Measurements from ENCODE around the gene SH3PXD2A. TPM values are rescaled to one million over a fixed set of nuclear protein-coding genes. Genes with fewer than 3 reads are reported as not detected.
A peak's percentile ranks its signal among the peaks of the same experiment; 100 is the strongest.

SH3PXD2A gene
- total RNA-seq, 1 donor from 2014 or later: 12.4 TPM

DNA sequence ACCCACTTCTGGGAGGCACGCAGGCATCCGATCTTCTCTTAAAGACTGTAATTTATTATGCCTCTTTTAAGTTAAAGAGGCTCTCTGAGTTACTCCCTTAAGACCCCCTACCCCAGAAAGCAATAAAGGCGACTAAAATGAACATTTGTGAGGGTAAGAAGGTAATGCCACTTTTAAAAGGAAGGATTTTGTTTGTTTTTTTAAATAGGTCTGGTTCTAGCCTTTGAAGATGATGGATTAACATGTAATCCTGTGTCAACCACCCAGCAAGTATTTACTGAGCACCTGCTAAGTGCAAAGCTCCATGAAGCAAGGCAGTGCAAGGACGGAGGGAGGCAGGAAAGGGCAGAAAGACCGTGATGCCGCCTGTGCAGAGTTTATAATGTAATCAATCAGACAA, 26.1 kb downstream of the SH3PXD2A start:
- peaks cover 5% of the 10 kb centered on the region for H3K36me3 ChIP-seq (ENCODE audit: control insufficient read depth, insufficient read depth, low read length)
- no peak for FAIRE-seq
- no peak overlapping the region for H3K4me3 ChIP-seq (ENCODE audit: low read depth, low read length)
- DNase-seq (ENCODE audit: low read depth): no peak
- TF ChIP-seq CTCF (IDR thresholded peaks at IDR 0.05; ENCODE audit: insufficient read depth, low read length, severe bottlenecking): no peak
- no peaks in the 10 kb centered on the region for H3K27me3 ChIP-seq (ENCODE audit: control insufficient read depth, insufficient read depth, low read length)

DNA sequence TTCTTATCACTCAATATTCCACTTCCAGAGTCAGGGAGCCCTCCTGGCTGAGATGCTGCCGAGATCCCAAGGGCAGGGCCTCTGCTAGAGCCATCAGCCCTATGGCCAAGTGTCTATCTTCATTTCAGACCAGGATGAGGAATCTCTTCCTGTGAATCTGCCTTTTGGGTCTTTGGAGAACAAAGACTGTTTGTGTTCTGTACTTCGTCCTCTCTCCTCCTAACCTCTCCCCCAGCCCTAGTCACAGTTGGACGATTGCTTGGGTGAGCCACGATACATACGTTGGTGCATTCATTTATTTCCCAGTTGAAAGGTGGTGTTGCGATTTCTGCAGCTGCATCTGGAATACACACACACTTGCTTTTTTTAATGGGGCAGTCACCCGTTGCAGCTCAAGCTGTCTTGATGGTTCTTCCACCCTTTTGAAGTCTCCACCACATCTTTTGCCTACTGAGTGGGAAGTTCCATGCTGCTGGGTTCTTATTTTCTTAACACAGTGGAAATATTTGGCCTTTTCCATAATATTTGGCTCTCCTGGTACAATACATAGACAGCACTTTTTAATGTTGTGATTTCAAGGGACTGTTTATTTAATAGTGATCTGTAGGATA, 26.7 kb downstream of the SH3PXD2A start:
- Histone ChIP-seq H3K36me3 (ENCODE audit: control insufficient read depth, insufficient read depth, low read length) (peaks cover 7% of the 10 kb centered on the region), H3K4me3 (ENCODE audit: low read depth, low read length) (no peak overlapping the region), H3K27me3 (ENCODE audit: control insufficient read depth, insufficient read depth, low read length) (no peaks in the 10 kb centered on the region)
- FAIRE-seq (peak; percentile 82), DNase-seq (ENCODE audit: low read depth) (no peak)
- TF ChIP-seq CTCF (IDR thresholded peaks at IDR 0.05; ENCODE audit: insufficient read depth, low read length, severe bottlenecking): no peak

DNA sequence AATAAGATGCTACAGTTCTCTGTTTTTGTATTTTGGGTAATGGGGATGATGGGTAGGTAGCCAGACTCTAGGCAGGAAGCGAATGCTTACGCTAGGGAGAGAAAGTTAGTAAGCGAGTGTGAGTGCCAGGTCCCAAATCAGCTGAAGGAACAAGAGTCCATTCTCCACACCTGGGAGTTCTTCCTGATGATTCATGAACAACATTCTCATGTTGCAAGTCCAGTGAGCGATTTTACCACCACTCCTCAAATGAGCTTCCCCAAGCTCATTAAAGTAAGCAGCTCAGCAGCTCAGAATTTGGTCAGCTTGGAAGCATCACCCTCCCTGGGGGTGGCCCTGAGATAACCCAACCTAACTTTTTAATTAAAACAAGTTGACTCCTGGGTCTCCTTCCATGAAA, 27.3 kb downstream of the SH3PXD2A start:
- no peak overlapping the region for H3K4me3 ChIP-seq (ENCODE audit: low read depth, low read length)
- peaks cover 8% of the 10 kb centered on the region for H3K36me3 ChIP-seq (ENCODE audit: control insufficient read depth, insufficient read depth, low read length)
- peak; percentile 91 for DNase-seq (ENCODE audit: low read depth)
- H3K27me3 ChIP-seq (ENCODE audit: control insufficient read depth, insufficient read depth, low read length): no peaks in the 10 kb centered on the region
- TF ChIP-seq CTCF (IDR thresholded peaks at IDR 0.05; ENCODE audit: insufficient read depth, low read length, severe bottlenecking): no peak
- FAIRE-seq: peak; percentile 64

- no peak overlapping the region for H3K4me3 ChIP-seq (ENCODE audit: low read depth, low read length)
- no peaks in the 10 kb centered on the region for H3K27me3 ChIP-seq (ENCODE audit: control insufficient read depth, insufficient read depth, low read length)
- no peak for TF ChIP-seq CTCF (IDR thresholded peaks at IDR 0.05; ENCODE audit: insufficient read depth, low read length, severe bottlenecking)
- no peak for DNase-seq (ENCODE audit: low read depth)
- H3K36me3 ChIP-seq (ENCODE audit: control insufficient read depth, insufficient read depth, low read length): peaks cover 10% of the 10 kb centered on the region
- no peak for FAIRE-seq
These were observed 28.5 kb downstream of the SH3PXD2A start for GRCh38 chr10:103826885-103827284.

DNA sequence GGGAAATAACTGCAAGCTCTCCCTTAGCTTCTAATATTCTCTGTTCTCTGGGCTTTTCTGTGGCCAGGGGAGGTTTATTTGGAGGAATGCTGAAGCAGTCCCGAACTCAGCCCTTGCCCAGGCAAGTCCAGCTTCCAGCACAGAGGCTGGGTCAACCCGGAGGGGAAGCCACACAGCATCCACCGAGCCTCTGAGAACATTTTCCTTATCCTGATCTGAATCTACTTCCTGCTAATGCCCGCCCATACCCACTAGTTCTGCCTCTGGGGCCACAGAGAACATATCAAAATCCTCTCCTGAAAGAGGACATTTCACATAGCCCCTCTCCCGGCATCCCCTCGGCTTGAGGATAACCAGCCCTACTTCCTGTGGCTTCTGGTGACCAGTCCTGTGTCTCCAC, 31.1 kb downstream of the SH3PXD2A start:
- H3K36me3 ChIP-seq (ENCODE audit: control insufficient read depth, insufficient read depth, low read length): peaks cover 12% of the 10 kb centered on the region
- H3K4me3 ChIP-seq (ENCODE audit: low read depth, low read length): no peak overlapping the region
- DNase-seq (ENCODE audit: low read depth): no peak
- TF ChIP-seq CTCF (IDR thresholded peaks at IDR 0.05; ENCODE audit: insufficient read depth, low read length, severe bottlenecking): no peak
- FAIRE-seq: no peak
- H3K27me3 ChIP-seq (ENCODE audit: control insufficient read depth, insufficient read depth, low read length): no peaks in the 10 kb centered on the region

DNA sequence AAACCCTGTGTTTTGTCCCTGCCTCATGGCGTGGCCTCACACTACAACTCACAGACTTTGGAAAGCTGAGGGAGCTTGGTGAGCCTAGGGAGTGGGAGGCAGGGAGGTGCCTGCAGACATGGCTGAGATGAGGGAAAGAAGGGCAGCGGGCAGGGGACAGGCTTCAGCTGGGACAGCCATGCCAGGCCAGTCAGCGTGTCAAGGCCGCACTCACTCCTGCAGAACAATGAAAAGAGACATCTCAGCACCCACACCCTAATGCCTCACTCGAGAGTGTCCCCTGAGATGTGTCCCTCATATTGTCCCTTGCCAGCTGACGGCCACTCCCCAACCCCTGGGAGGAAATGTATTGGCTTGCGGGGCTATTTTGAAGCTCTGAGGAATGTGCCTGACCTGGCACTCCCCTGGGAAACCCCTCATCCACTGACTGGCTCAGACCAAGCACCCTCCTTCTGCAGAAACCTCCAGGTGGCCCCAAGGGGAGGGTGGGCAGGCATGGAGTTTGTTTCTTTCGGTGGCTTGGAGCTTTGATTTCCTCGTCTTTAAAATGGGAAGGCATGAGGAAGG, 31.6 kb downstream of the SH3PXD2A start:
- no peak for TF ChIP-seq CTCF (IDR thresholded peaks at IDR 0.05; ENCODE audit: insufficient read depth, low read length, severe bottlenecking)
- FAIRE-seq (no peak), DNase-seq (ENCODE audit: low read depth) (no peak)
- Histone ChIP-seq H3K27me3 (ENCODE audit: control insufficient read depth, insufficient read depth, low read length) (no peaks in the 10 kb centered on the region), H3K4me3 (ENCODE audit: low read depth, low read length) (no peak overlapping the region), H3K36me3 (ENCODE audit: control insufficient read depth, insufficient read depth, low read length) (peaks cover 12% of the 10 kb centered on the region)
